IMR-90 (cell line): Measurements from ENCODE around the gene RET. TPM values are rescaled to one million over a fixed set of nuclear protein-coding genes. Genes with fewer than 3 reads are reported as not detected.

Experiments
- ATAC-seq: fragments of 200-7000 bp; cut with Tn5 transposase; 2 replicates; pipeline ENCODE4 v1.9.1; 2020; ENCODE audit warnings: low read depth, mild to moderate bottlenecking, moderate library complexity
- BruUV-seq: library from RNA; stranded (reverse); fragments of 400-500 nt; replicated peaks from 2 replicates; lab custom pipeline; 2021; lab: Mats Ljungman, UMichigan
- CTCF ChIA-PET: fragments of 300-600 bp; formaldehyde crosslinking; extraction: SDS; loops from one replicate; lab custom pipeline; 2021; ENCODE audit warnings: antibody characterized with exemption; lab: Yijun Ruan, JAX
- POLR2A ChIA-PET: fragments of 300-600 bp; sonication (Branson Sonifier 250); formaldehyde crosslinking; loops from one replicate; lab custom pipeline; 2022; ENCODE audit warnings: antibody characterized with exemption; ENCODE audit not compliant: unreplicated experiment; lab: Charles Lee
- DNase-seq: peaks from one replicate; pipeline ENCODE4 v3.0.0; 2013
- H2AFZ ChIP-seq: replicated peaks from 2 replicates; pipeline ENCODE3; 2013; ENCODE audit warnings: low read length, mild to moderate bottlenecking; ENCODE audit not compliant: poor library complexity
- H2AK5ac ChIP-seq: 2 replicates; pipeline ENCODE4 v1.6.1; 2013; ENCODE audit warnings: low read depth, low read length, inconsistent platforms
- H2AK9ac ChIP-seq: replicated peaks from 2 replicates; pipeline ENCODE3; 2013; ENCODE audit warnings: mild to moderate bottlenecking, low read depth, low read length, moderate library complexity; ENCODE audit not compliant: poor library complexity
- H2BK120ac ChIP-seq: 2 replicates; pipeline ENCODE4 v1.6.1; 2013; ENCODE audit warnings: low read depth, low read length, inconsistent platforms
- H2BK15ac ChIP-seq: 3 replicates; pipeline ENCODE4 v1.6.1; 2013; ENCODE audit warnings: low read depth, low read length, inconsistent platforms
- H2BK20ac ChIP-seq: 2 replicates; pipeline ENCODE4 v1.6.1; 2013; ENCODE audit warnings: low read depth, mild to moderate bottlenecking, inconsistent platforms, low read length, moderate library complexity
- H2BK5ac ChIP-seq: 2 replicates; pipeline ENCODE4 v1.6.1; 2013; ENCODE audit warnings: mild to moderate bottlenecking, low read depth, low read length, inconsistent platforms; ENCODE audit not compliant: poor library complexity, severe bottlenecking
- H3K14ac ChIP-seq: replicated peaks from 2 replicates; pipeline ENCODE4 v1.6.1; 2013; ENCODE audit warnings: low read depth, low read length, inconsistent platforms
- H3K18ac ChIP-seq: 2 replicates; pipeline ENCODE4 v1.6.1; 2013; ENCODE audit warnings: low read depth, low read length, control low read depth
- H3K23ac ChIP-seq: 2 replicates; pipeline ENCODE4 v1.6.1; 2013; ENCODE audit warnings: low read depth, low read length, inconsistent platforms
- H3K27ac ChIP-seq: 2 replicates; pipeline ENCODE4 v1.5.1; 2013; ENCODE audit warnings: mild to moderate bottlenecking, control low read depth, low read length; ENCODE audit not compliant: insufficient read depth
- H3K27me3 ChIP-seq: 2 replicates; pipeline ENCODE4 v1.6.1; 2013; ENCODE audit warnings: low read length; ENCODE audit not compliant: control insufficient read depth, insufficient read depth
- H3K36me3 ChIP-seq: 2 replicates; pipeline ENCODE4 v1.6.1; 2013; ENCODE audit warnings: low read length, mixed read lengths; ENCODE audit not compliant: control insufficient read depth, insufficient read depth
- H3K4ac ChIP-seq: 2 replicates; pipeline ENCODE4 v1.6.1; 2013; ENCODE audit warnings: low read depth, low read length, inconsistent platforms
- H3K4me1 ChIP-seq: 2 replicates; pipeline ENCODE4 v1.6.1; 2013; ENCODE audit warnings: low read length, mixed read lengths; ENCODE audit not compliant: control insufficient read depth, insufficient read depth
- H3K4me2 ChIP-seq: 2 replicates; pipeline ENCODE4 v1.6.1; 2013; ENCODE audit warnings: low read depth, mild to moderate bottlenecking, control low read depth, low read length, moderate library complexity
- H3K4me3 ChIP-seq: 2 replicates; pipeline ENCODE4 v1.5.1; 2013; ENCODE audit warnings: low read depth, mild to moderate bottlenecking, control low read depth, low read length, moderate library complexity; ENCODE audit not compliant: insufficient read depth
- H3K56ac ChIP-seq: 2 replicates; pipeline ENCODE4 v1.6.1; 2013; ENCODE audit warnings: low read length, inconsistent platforms; ENCODE audit not compliant: insufficient read depth; ENCODE audit errors: extremely low read depth
- H3K79me1 ChIP-seq, 2 experiments: 2 replicates each; pipeline ENCODE4 v1.6.1; 2013; ENCODE audit warnings: low read length in 2 of 2, inconsistent platforms in 1 of 2, low read depth in 1 of 2
- H3K9ac ChIP-seq: 2 replicates; pipeline ENCODE4 v1.6.1; 2013; ENCODE audit warnings: low read depth, low read length, control low read depth
- H3K9me1 ChIP-seq: 2 replicates; pipeline ENCODE4 v1.6.1; 2013; ENCODE audit warnings: low read length, inconsistent platforms; ENCODE audit not compliant: insufficient read depth
- H3K9me3 ChIP-seq: 2 replicates; pipeline ENCODE4 v1.6.1; 2013; ENCODE audit warnings: low read length; ENCODE audit not compliant: control insufficient read depth, insufficient read depth
- H4K20me1 ChIP-seq: 2 replicates; pipeline ENCODE4 v1.6.1; 2013; ENCODE audit warnings: low read length, inconsistent platforms; ENCODE audit not compliant: insufficient read depth
- H4K5ac ChIP-seq: 2 replicates; pipeline ENCODE4 v1.6.1; 2013; ENCODE audit warnings: mild to moderate bottlenecking, low read depth, low read length, control low read depth
- H4K8ac ChIP-seq, 2 experiments: 2 replicates each; pipeline ENCODE4 v1.6.1; 2013; ENCODE audit warnings: low read depth in 2 of 2, low read length in 2 of 2, control low read depth in 1 of 2, inconsistent platforms in 1 of 2
- H4K91ac ChIP-seq: 2 replicates; pipeline ENCODE4 v1.6.1; 2013; ENCODE audit warnings: low read depth, low read length, inconsistent platforms; ENCODE audit not compliant: insufficient read depth
- BHLHE40 ChIP-seq: fragments of 150-350 bp; IDR thresholded peaks from 2 replicates; pipeline ENCODE4 v1.6.1; 2016; ENCODE audit warnings: mild to moderate bottlenecking, low read depth, low read length
- CHD1 ChIP-seq: IDR thresholded peaks from 2 replicates; pipeline ENCODE4 v1.6.1; 2012; ENCODE audit warnings: low read depth, low read length, improper control_type of control experiment
- FOS ChIP-seq: fragments of 150-350 bp; IDR thresholded peaks from 2 replicates; pipeline ENCODE4 v1.6.1; 2016; ENCODE audit warnings: low read depth, low read length
- NFE2L2 ChIP-seq: fragments of 150-350 bp; IDR thresholded peaks from 2 replicates; pipeline ENCODE4 v1.6.1; 2016; ENCODE audit warnings: low read depth, mild to moderate bottlenecking, low read length
- RAD21 ChIP-seq: IDR thresholded peaks from 2 replicates; pipeline ENCODE4 v1.6.1; 2012; ENCODE audit warnings: low read length, improper control_type of control experiment
- RFX5 ChIP-seq: IDR thresholded peaks from 2 replicates; pipeline ENCODE4 v1.8.0; 2012; ENCODE audit warnings: low read depth, mild to moderate bottlenecking, low read length, moderate library complexity
- SMC3 ChIP-seq: fragments of 150-350 bp; IDR thresholded peaks from 2 replicates; pipeline ENCODE4 v1.6.1; 2016; ENCODE audit warnings: low read depth, mild to moderate bottlenecking, antibody characterized with exemption, low read length, moderate library complexity
- WGBS, 2 experiments: methylation state at CpG; one replicate each; pipeline versions ENCODE4 v1.1.5 to v1.1.7; 2013; ENCODE audit warnings: missing lambda C conversion rate in 2 of 2; ENCODE audit not compliant: insufficient read length in 1 of 2; ENCODE audit errors: extremely low coverage in 2 of 2; 5-methylcytosine and 5-hydroxymethylcytosine counted together
- dilution Hi-C: fragments of 300-500 bp; cut with HindIII; formaldehyde crosslinking; loops from one replicate; pipeline ENCODE4 v1.14.3; 2018; ENCODE audit warnings: low sequenced_read_pairs; ENCODE audit not compliant: unreplicated experiment
- in situ Hi-C: fragments of 300-500 bp; cut with MboI; formaldehyde crosslinking; loops from 3 replicates; pipeline ENCODE4 v1.14.3; 2019; ENCODE audit warnings: low sequenced_read_pairs, inconsistent platforms, mixed read lengths
- intact Hi-C: fragments of 100-400 bp; cut with micrococcal nuclease; formaldehyde crosslinking; loops from 2 replicates; pipeline ENCODE4 v1.10.0; 2022
- polyA plus RNA-seq, 3 experiments: library from polyadenylated mRNA; depleted of rRNA; stranded (reverse); fragments of >200 nt; gene quantifications; 2 replicates each; pipeline ENCODE4 v1.2.3, GENCODE V29; 2012; ENCODE audit warnings: low replicate concordance in 1 of 3
- total RNA-seq: library from RNA; depleted of rRNA; stranded (reverse); fragments of >200 nt; gene quantifications from 2 replicates; pipeline ENCODE4 v1.2.3, GENCODE V29; 2012

Gene RET
- total and polyA plus RNA-seq, 2 of the 4 experiments (the other 2 are of a cell fraction): 0.10 to 0.18 TPM

GRCh38 chr10:43084812-43085211 is 7.9 kb downstream of the RET start:
- Histone ChIP-seq H3K4ac (no peak overlapping the region), H2BK5ac (no peak overlapping the region), H2AFZ (no peak overlapping the region), H3K4me1 (no peaks in the 10 kb centered on the region), H4K91ac (no peak overlapping the region), H4K20me1 (no peaks in the 10 kb centered on the region; the same call in 1 of the 2 replicates), H4K5ac (no peak overlapping the region), H3K14ac (no peak overlapping the region), H3K27me3 (peaks cover 26% of the 10 kb centered on the region; the same call in 1 of the 2 replicates), H3K4me3 (no peak overlapping the region), H2BK120ac (no peak overlapping the region), H2AK5ac (no peak overlapping the region), H3K9ac (no peak overlapping the region), H2AK9ac (no peak overlapping the region), H3K36me3 (no peaks in the 10 kb centered on the region), H3K56ac (no peak overlapping the region), H3K23ac (no peak overlapping the region), H2BK15ac (no peak overlapping the region), H3K79me1 (no peaks in the 10 kb centered on the region), H3K4me2 (no peak overlapping the region), H3K9me3 (no peaks in the 10 kb centered on the region), H3K27ac (no peak overlapping the region), H3K18ac (no peak overlapping the region), H4K8ac (no peak overlapping the region), H2BK20ac (no peak overlapping the region), H3K9me1 (no peaks in the 10 kb centered on the region)
- ATAC-seq (no peak), DNase-seq (no peak)
- in situ Hi-C loops (no loop called here), intact Hi-C loops (no loop called here), dilution Hi-C loops (no loop called here)
- no TSS peak for BruUV-seq
- WGBS, 2 experiments: no CpG with 5 or more reads among the region's 9 CpGs
- CTCF ChIA-PET: no interaction called here
- POLR2A ChIA-PET: no interaction called here
- TF ChIP-seq BHLHE40: no peak
- TF ChIP-seq RAD21: no peak
- no peak for TF ChIP-seq RFX5
- TF ChIP-seq FOS: no peak
- TF ChIP-seq SMC3: no peak
- TF ChIP-seq CHD1: no peak
- no peak for TF ChIP-seq NFE2L2
